SU-DHL-6 (cell line): ENCODE measurements around the gene EEFSEC.

Experiments used
- H2AFZ ChIP-seq: fragments of 200-600 bp; sonication (generic); 2 replicates; pipeline ENCODE4 v1.6.1; 2014; ENCODE audit warnings: low read depth, mild to moderate bottlenecking, moderate library complexity, mixed read lengths, antibody characterized with exemption, low read length; ENCODE audit not compliant: severe bottlenecking
- H3F3A ChIP-seq: fragments of 200-600 bp; shearing (Covaris generic); 2 replicates; pipeline ENCODE4 v1.6.0; 2016; ENCODE audit warnings: antibody characterized with exemption, mild to moderate bottlenecking; ENCODE audit not compliant: insufficient read depth
- H3K27ac ChIP-seq: fragments of 200-600 bp; sonication (generic); 2 replicates; pipeline ENCODE4 v1.5.1; 2016; ENCODE audit warnings: low read depth, mild to moderate bottlenecking, low read length, moderate library complexity, mixed read lengths
- H3K27me3 ChIP-seq: fragments of 200-600 bp; sonication (generic), shearing (Covaris generic); 2 replicates; pipeline ENCODE4 v1.6.0; 2014; ENCODE audit warnings: mild to moderate bottlenecking, low read length
- H3K36me3 ChIP-seq: fragments of 200-600 bp; sonication (generic); 2 replicates; pipeline ENCODE4 v1.6.1; 2014; ENCODE audit warnings: mild to moderate bottlenecking, low read length, mixed read lengths
- H3K4me2 ChIP-seq: fragments of 300-600, 200-600 bp; shearing (Covaris generic), sonication (generic); 2 replicates; pipeline ENCODE4 v1.6.0; 2014; ENCODE audit warnings: low read length, low read depth, mild to moderate bottlenecking; ENCODE audit not compliant: poor library complexity, severe bottlenecking
- H3K4me3 ChIP-seq: fragments of 200-600 bp; sonication (generic); 2 replicates; pipeline ENCODE4 v1.5.1; 2014; ENCODE audit warnings: antibody characterized with exemption, low read length, mild to moderate bottlenecking, mixed read lengths; ENCODE audit not compliant: insufficient read depth, poor library complexity, severe bottlenecking
- H3K79me2 ChIP-seq: fragments of 200-600 bp; sonication (generic); 2 replicates; pipeline ENCODE4 v1.6.1; 2014; ENCODE audit warnings: mild to moderate bottlenecking, low read length, moderate library complexity; ENCODE audit not compliant: insufficient read depth
- H3K9ac ChIP-seq: fragments of 200-600 bp; sonication (generic); 2 replicates; pipeline ENCODE4 v1.7.0; 2014; ENCODE audit warnings: mild to moderate bottlenecking, low read length
- H3K9me2 ChIP-seq: fragments of 200-600 bp; sonication (generic); replicated peaks from 2 replicates; pipeline ENCODE4 v1.6.1; 2014; ENCODE audit warnings: low read length; ENCODE audit not compliant: insufficient read depth
- H3K9me3 ChIP-seq: fragments of 200-600 bp; sonication (generic); 2 replicates; pipeline ENCODE4 v1.6.1; 2014; ENCODE audit warnings: low read length, mixed read lengths; ENCODE audit not compliant: insufficient read depth
- H4K20me1 ChIP-seq: fragments of 200-600 bp; sonication (generic); 2 replicates; pipeline ENCODE4 v1.6.1; 2014; ENCODE audit warnings: low read depth, mild to moderate bottlenecking, antibody characterized with exemption, low read length, moderate library complexity, mixed read lengths
- EZH2phosphoT487 ChIP-seq: fragments of 200-600 bp; sonication (generic), shearing (Covaris generic); conservative IDR thresholded peaks from 2 replicates; pipeline ENCODE4 v1.6.1; 2018; ENCODE audit warnings: mild to moderate bottlenecking, antibody characterized with exemption, low read length, moderate library complexity, mixed read lengths
- TF ChIP-seq, protein P1 (sequence below): fragments of 200-600 bp; sonication (generic); IDR thresholded peaks from one replicate; pipeline ENCODE4 v1.5.1; 2017; ENCODE audit warnings: antibody characterized with exemption, mild to moderate bottlenecking, low read length, moderate library complexity; ENCODE audit not compliant: insufficient read depth, poor library complexity, severe bottlenecking

Gene EEFSEC

DNA sequence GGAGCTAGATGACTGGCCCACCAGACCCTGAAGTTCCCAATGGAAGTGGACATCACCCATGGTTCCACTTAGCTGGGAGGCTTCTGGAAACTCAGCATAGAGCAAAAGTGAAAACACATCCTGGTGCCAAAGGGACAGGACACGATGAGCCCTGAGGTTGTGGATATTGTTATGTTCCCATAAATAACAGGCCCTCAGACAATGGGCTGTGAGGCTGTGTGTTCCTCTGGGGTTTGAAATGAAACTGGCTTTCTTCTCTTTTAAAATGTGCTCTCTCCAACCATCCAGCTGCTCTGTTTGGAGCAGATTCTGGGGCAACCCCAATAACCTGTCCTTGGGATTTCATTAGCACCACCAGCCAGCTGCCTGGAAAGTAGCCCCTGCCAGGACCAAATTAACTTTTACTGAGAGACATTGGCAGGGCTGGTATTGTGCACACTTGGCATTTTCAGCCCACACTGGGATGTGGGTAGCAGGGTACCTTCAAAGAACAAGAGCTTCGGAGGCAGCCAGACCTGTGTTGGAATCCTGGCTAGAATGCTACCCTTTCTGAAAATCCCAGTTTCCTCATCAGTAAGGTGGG is 215.9 kb downstream of the EEFSEC start:
- Histone ChIP-seq H3K36me3 (no peaks in the 10 kb centered on the region), H4K20me1 (no peaks in the 10 kb centered on the region), H3K27ac (no peak overlapping the region), H3K79me2 (no peaks in the 10 kb centered on the region), H3F3A (no peaks in the 10 kb centered on the region), H3K9me2 (no peaks in the 10 kb centered on the region), H2AFZ (no peak overlapping the region), H3K9ac (no peak overlapping the region), H3K27me3 (no peaks in the 10 kb centered on the region), H3K4me3 (no peak overlapping the region), H3K4me2 (no peak overlapping the region), H3K9me3 (no peaks in the 10 kb centered on the region)
- TF ChIP-seq EZH2phosphoT487: no peak
- TF ChIP-seq, protein P1, sequence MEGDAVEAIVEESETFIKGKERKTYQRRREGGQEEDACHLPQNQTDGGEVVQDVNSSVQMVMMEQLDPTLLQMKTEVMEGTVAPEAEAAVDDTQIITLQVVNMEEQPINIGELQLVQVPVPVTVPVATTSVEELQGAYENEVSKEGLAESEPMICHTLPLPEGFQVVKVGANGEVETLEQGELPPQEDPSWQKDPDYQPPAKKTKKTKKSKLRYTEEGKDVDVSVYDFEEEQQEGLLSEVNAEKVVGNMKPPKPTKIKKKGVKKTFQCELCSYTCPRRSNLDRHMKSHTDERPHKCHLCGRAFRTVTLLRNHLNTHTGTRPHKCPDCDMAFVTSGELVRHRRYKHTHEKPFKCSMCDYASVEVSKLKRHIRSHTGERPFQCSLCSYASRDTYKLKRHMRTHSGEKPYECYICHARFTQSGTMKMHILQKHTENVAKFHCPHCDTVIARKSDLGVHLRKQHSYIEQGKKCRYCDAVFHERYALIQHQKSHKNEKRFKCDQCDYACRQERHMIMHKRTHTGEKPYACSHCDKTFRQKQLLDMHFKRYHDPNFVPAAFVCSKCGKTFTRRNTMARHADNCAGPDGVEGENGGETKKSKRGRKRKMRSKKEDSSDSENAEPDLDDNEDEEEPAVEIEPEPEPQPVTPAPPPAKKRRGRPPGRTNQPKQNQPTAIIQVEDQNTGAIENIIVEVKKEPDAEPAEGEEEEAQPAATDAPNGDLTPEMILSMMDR: no peak

DNA sequence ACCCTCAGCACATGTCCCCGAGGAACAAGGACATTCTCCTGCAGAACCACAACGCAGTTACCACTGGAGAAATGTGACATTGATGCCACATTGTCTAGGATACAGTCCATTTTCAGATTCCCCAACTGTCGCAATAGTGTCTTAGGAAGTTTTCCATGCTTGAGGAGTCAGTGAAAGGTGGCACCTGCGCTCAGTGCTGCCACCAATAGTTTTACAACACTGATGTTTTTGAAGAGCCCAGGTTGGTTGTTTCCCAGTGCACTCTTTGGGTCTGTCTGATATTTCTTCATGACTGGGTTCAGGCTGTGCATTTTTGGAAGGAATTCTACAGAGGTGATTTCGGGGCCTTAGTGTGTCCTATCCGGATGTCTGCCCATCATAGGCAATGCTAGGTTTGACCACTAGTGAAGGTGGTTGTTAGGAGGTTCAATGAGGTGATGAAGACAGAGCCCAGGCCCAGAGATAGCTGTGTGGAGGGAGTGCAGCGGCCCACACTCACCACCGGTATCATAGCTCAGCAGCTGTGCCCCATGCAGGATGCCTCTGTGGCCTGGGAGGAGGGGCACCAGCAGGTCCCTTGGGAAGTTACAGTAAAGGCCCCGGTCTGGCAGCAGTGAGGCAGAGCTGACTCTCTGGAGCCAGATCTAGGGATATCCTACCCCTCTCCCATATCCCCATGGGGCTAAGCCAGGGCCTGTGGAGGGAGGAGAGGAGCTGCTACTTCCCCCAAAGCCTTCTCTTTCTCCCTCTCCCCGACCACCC is 216.8 kb downstream of the EEFSEC start:
- Histone ChIP-seq H3K9me2 (no peaks in the 10 kb centered on the region), H3K27ac (no peak overlapping the region), H3K79me2 (no peaks in the 10 kb centered on the region), H3K36me3 (no peaks in the 10 kb centered on the region), H3F3A (no peaks in the 10 kb centered on the region), H3K9ac (no peak overlapping the region), H3K4me2 (no peak overlapping the region), H2AFZ (no peak overlapping the region), H4K20me1 (no peaks in the 10 kb centered on the region), H3K9me3 (no peaks in the 10 kb centered on the region), H3K27me3 (no peaks in the 10 kb centered on the region), H3K4me3 (no peak overlapping the region)
- no peak for TF ChIP-seq EZH2phosphoT487
- TF ChIP-seq, protein P1: no peak

DNA sequence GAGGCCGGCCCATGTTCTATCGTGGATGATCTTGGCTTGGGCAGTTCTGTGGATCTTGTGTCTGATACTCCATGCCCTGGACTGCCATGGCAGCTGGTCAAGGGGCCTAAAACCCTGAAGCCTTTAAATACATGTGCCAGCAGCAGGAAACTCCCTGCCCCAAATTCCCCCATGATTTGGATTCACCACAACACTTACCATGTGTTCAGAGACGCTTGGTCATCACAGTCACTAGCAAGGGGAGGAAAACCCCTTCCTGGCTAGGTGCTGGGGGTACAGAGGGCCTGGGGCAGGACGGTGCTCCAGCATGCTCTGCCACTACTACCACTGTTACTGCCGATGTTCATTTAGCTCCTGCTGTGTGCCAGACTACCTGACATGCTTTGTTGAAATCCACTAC is 219.0 kb downstream of the EEFSEC start:
- no peak overlapping the region for H3K27ac ChIP-seq
- no peak overlapping the region for H3K4me3 ChIP-seq
- no peak overlapping the region for H3K9ac ChIP-seq
- H2AFZ ChIP-seq: no peak overlapping the region
- no peaks in the 10 kb centered on the region for H3K9me3 ChIP-seq
- no peaks in the 10 kb centered on the region for H3F3A ChIP-seq
- H3K9me2 ChIP-seq: no peaks in the 10 kb centered on the region
- no peak overlapping the region for H3K4me2 ChIP-seq
- no peaks in the 10 kb centered on the region for H3K79me2 ChIP-seq
- no peaks in the 10 kb centered on the region for H3K36me3 ChIP-seq
- H3K27me3 ChIP-seq: no peaks in the 10 kb centered on the region
- TF ChIP-seq, protein P1: no peak
- no peak for TF ChIP-seq EZH2phosphoT487
- no peaks in the 10 kb centered on the region for H4K20me1 ChIP-seq
